OCI-LY7 (cell line): ENCODE results near the gene PIGP.
A peak's percentile ranks its signal among the peaks of the same experiment; 100 is the strongest.

ENCODE experiments used
- EZH2phosphoT487 ChIP-seq: fragments of 200-600 bp; sonication (generic); IDR thresholded peaks from 2 replicates; pipeline ENCODE4 v1.6.1; 2018; ENCODE audit warnings: low read depth, borderline replicate concordance, mild to moderate bottlenecking, mixed run types, antibody characterized with exemption, low read length, moderate library complexity, mixed read lengths
- TF ChIP-seq, protein P1 (sequence below): fragments of 200-600 bp; sonication (generic); conservative IDR thresholded peaks from 2 replicates; pipeline ENCODE4 v1.5.1; 2014; ENCODE audit warnings: mild to moderate bottlenecking, antibody characterized with exemption, low read length, moderate library complexity, mixed read lengths

- TF ChIP-seq EZH2phosphoT487: no peak
- TF ChIP-seq, protein P1, sequence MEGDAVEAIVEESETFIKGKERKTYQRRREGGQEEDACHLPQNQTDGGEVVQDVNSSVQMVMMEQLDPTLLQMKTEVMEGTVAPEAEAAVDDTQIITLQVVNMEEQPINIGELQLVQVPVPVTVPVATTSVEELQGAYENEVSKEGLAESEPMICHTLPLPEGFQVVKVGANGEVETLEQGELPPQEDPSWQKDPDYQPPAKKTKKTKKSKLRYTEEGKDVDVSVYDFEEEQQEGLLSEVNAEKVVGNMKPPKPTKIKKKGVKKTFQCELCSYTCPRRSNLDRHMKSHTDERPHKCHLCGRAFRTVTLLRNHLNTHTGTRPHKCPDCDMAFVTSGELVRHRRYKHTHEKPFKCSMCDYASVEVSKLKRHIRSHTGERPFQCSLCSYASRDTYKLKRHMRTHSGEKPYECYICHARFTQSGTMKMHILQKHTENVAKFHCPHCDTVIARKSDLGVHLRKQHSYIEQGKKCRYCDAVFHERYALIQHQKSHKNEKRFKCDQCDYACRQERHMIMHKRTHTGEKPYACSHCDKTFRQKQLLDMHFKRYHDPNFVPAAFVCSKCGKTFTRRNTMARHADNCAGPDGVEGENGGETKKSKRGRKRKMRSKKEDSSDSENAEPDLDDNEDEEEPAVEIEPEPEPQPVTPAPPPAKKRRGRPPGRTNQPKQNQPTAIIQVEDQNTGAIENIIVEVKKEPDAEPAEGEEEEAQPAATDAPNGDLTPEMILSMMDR: peak; percentile 38; the same call in 1 of the 2 replicates
Observed at GRCh38 chr21:37073417-37074196, 736 bp upstream of the PIGP start.
